GM19372 (cell line): ENCODE results near the gene XRRA1.
"Not testable (repeated sequence)": the region's sequence is repeated elsewhere in the genome, so short reads cannot be mapped to it uniquely, and the experiment has no call there.

ENCODE experiments used
- ATAC-seq: cut with Tn5 transposase; IDR thresholded peaks from one replicate; pipeline ENCODE4 v1.9.1; 2021; ENCODE audit warnings: mild to moderate bottlenecking, low read depth, moderate library complexity; ENCODE audit not compliant: unreplicated experiment

The XRRA1 gene

GRCh38 chr11:74909385-74909784, 39.5 kb downstream of the XRRA1 start:
- no peak for ATAC-seq

- ATAC-seq = no peak
These were observed 43.6 kb downstream of the XRRA1 start for GRCh38 chr11:74905326-74905725.

GRCh38 chr11:74902342-74902741, 46.5 kb downstream of the XRRA1 start:
- ATAC-seq = no peak

- ATAC-seq = no peak
These were observed 52.6 kb downstream of the XRRA1 start for GRCh38 chr11:74896311-74896710.

- no peak for ATAC-seq
These were observed 53.4 kb downstream of the XRRA1 start for GRCh38 chr11:74895340-74896116.

- ATAC-seq = not testable (repeated sequence)
These were observed 55.9 kb downstream of the XRRA1 start for GRCh38 chr11:74893015-74893414.

GRCh38 chr11:74877132-74877531, 71.8 kb downstream of the XRRA1 start:
- no peak for ATAC-seq

GRCh38 chr11:74871037-74871436, 77.9 kb downstream of the XRRA1 start:
- ATAC-seq = no peak

- no peak for ATAC-seq
These were observed 78.4 kb downstream of the XRRA1 start for GRCh38 chr11:74870485-74870884.

GRCh38 chr11:74866557-74866956, 82.3 kb downstream of the XRRA1 start:
- no peak for ATAC-seq

- no peak for ATAC-seq
These were observed 85.5 kb downstream of the XRRA1 start for GRCh38 chr11:74863410-74863809.

GRCh38 chr11:74860743-74861142, 88.1 kb downstream of the XRRA1 start:
- ATAC-seq = no peak

- ATAC-seq = no peak
These were observed 95.7 kb downstream of the XRRA1 start for GRCh38 chr11:74853223-74853622.

- no peak for ATAC-seq
These were observed 99.1 kb downstream of the XRRA1 start for GRCh38 chr11:74849525-74850391.

GRCh38 chr11:74847895-74848294, 101.0 kb downstream of the XRRA1 start:
- ATAC-seq = no peak

GRCh38 chr11:74847395-74847794, 101.5 kb downstream of the XRRA1 start:
- ATAC-seq = no peak

GRCh38 chr11:74846770-74847169, 102.1 kb downstream of the XRRA1 start:
- ATAC-seq = no peak

GRCh38 chr11:74845978-74846517, 102.8 kb downstream of the XRRA1 start:
- no peak for ATAC-seq

- no peak for ATAC-seq
These were observed 104.0 kb downstream of the XRRA1 start for GRCh38 chr11:74844865-74845264.

- no peak for ATAC-seq
These were observed 104.8 kb downstream of the XRRA1 start for GRCh38 chr11:74844072-74844471.

GRCh38 chr11:74842967-74843366, 105.9 kb downstream of the XRRA1 start:
- no peak for ATAC-seq
